Measurements from ENCODE around the gene CD79B.
"Not testable (repeated sequence)": the region's sequence is repeated elsewhere in the genome, so short reads cannot be mapped to it uniquely, and the experiment has no call there.

The CD79B gene

GRCh38 chr17:63925615-63926014 is 6.5 kb downstream of the CD79B start:
- Histone ChIP-seq H3K36me3 (ENCODE audit: control insufficient read depth in 2 of 2, insufficient read depth in 1 of 2, low read length in 2 of 2) (no peaks in the 10 kb centered on the region), H3K4me3 (ENCODE audit: low read depth, low read length) (no peak overlapping the region), H3K4me1 (ENCODE audit: control insufficient read depth, insufficient read depth, low read length) (no peaks in the 10 kb centered on the region), H3K27ac (ENCODE audit: extremely low read depth, low read depth, low read length) (no peak overlapping the region), H3K9me3 (ENCODE audit: control insufficient read depth, insufficient read depth, low read depth, low read length) (no peaks in the 10 kb centered on the region)
- TF ChIP-seq ZNF324 (tag by site-specific recombination; IDR thresholded peaks at IDR 0.05) (no peak), PATZ1 (tag by site-specific recombination; IDR thresholded peaks at IDR 0.05) (no peak), KLF7 (tag by site-specific recombination; IDR thresholded peaks at IDR 0.05; ENCODE audit: borderline replicate concordance) (no peak), SETDB1 (IDR thresholded peaks at IDR 0.05; ENCODE audit: insufficient read length, low read length) (no peak), REPIN1 (tag by site-specific recombination; IDR thresholded peaks at IDR 0.05; ENCODE audit: low read depth) (no peak), ZNF561 (tag by site-specific recombination; IDR thresholded peaks at IDR 0.05; ENCODE audit: borderline replicate concordance) (no peak), ZNF488 (tag by site-specific recombination; IDR thresholded peaks at IDR 0.05) (no peak), KLF10 (tag by site-specific recombination; IDR thresholded peaks at IDR 0.05) (no peak), CTCF (tag by site-specific recombination; IDR thresholded peaks at IDR 0.05) (no peak), ZNF658 (tag by site-specific recombination; IDR thresholded peaks at IDR 0.05) (no peak), ZNF670 (tag by site-specific recombination; IDR thresholded peaks at IDR 0.05; ENCODE audit: low read depth) (no peak), MYNN (tag by site-specific recombination; IDR thresholded peaks at IDR 0.05; ENCODE audit: borderline replicate concordance) (no peak), ZNF548 (tag by site-specific recombination; IDR thresholded peaks at IDR 0.05) (no peak), ZSCAN5A (tag by site-specific recombination; IDR thresholded peaks at IDR 0.05) (no peak), ZNF501 (tag by site-specific recombination; IDR thresholded peaks at IDR 0.05) (no peak), TRIM28 (IDR thresholded peaks at IDR 0.05; ENCODE audit: borderline replicate concordance, low read length) (no peak)
- CTCF ChIA-PET = interaction anchor here (0.7 kb wide), 1 partner anchor 100 kb away, joined by 3 read pairs; no protein-coding TSS in a partner anchor
- POLR2A ChIA-PET = no interaction called here

- H3K4me1 ChIP-seq (ENCODE audit: control insufficient read depth, insufficient read depth, low read length); H3K4me3 ChIP-seq (ENCODE audit: low read depth, low read length); H3K9me3 ChIP-seq (ENCODE audit: control insufficient read depth, insufficient read depth, low read depth, low read length); H3K27ac ChIP-seq (ENCODE audit: extremely low read depth, low read depth, low read length); H3K36me3 ChIP-seq (ENCODE audit: control insufficient read depth in 2 of 2, insufficient read depth in 1 of 2, low read length in 2 of 2); POLR2A ChIA-PET: not testable (repeated sequence)
- CTCF ChIA-PET = interaction anchor here (1.0 to 1.8 kb wide), 2 partner anchors 24 to 104 kb away, joined by 6 to 8 read pairs; no protein-coding TSS in a partner anchor
Measured at GRCh38 chr17:63922402-63922801, 9.7 kb downstream of the CD79B start.

- H3K36me3 ChIP-seq (ENCODE audit: control insufficient read depth in 2 of 2, insufficient read depth in 1 of 2, low read length in 2 of 2); H3K4me1 ChIP-seq (ENCODE audit: control insufficient read depth, insufficient read depth, low read length); H3K4me3 ChIP-seq (ENCODE audit: low read depth, low read length); H3K9me3 ChIP-seq (ENCODE audit: control insufficient read depth, insufficient read depth, low read depth, low read length); H3K27ac ChIP-seq (ENCODE audit: extremely low read depth, low read depth, low read length); POLR2A ChIA-PET: not testable (repeated sequence)
- CTCF ChIA-PET = interaction anchor here (0.6 to 4.5 kb wide), 14 partner anchors 8 to 361 kb away, joined by 3 to 58 read pairs (median 8); partner anchors contain the start of gene CSHL1
Measured at GRCh38 chr17:63920779-63921178, 11.4 kb downstream of the CD79B start.

- H3K4me1 ChIP-seq (ENCODE audit: control insufficient read depth, insufficient read depth, low read length); H3K27ac ChIP-seq (ENCODE audit: extremely low read depth, low read depth, low read length); H3K9me3 ChIP-seq (ENCODE audit: control insufficient read depth, insufficient read depth, low read depth, low read length); H3K4me3 ChIP-seq (ENCODE audit: low read depth, low read length); H3K36me3 ChIP-seq (ENCODE audit: control insufficient read depth in 2 of 2, insufficient read depth in 1 of 2, low read length in 2 of 2): not testable (repeated sequence)
- POLR2A ChIA-PET = interaction anchor here (0.6 to 2.0 kb wide), 2 partner anchors 23 to 226 kb away, joined by 3 to 10 read pairs; no protein-coding TSS in a partner anchor
- CTCF ChIA-PET = interaction anchor here (0.6 to 4.5 kb wide), 35 partner anchors 8 to 371 kb away, joined by 3 to 58 read pairs (median 5); partner anchors contain the start of genes CD79B and CSHL1
Measured at GRCh38 chr17:63920050-63920449, 12.1 kb downstream of the CD79B start.
